GM18520 (cell line): ENCODE measurements around the gene CCDC188.
A peak's percentile ranks its signal among the peaks of the same experiment; 100 is the strongest.

Experiments
- ATAC-seq: cut with Tn5 transposase; IDR thresholded peaks from one replicate; pipeline ENCODE4 v1.9.1; 2021; ENCODE audit not compliant: unreplicated experiment

CCDC188 gene

GRCh38 chr22:20123366-20124082 is 27.3 kb downstream of the CCDC188 start:
- no peak for ATAC-seq

DNA sequence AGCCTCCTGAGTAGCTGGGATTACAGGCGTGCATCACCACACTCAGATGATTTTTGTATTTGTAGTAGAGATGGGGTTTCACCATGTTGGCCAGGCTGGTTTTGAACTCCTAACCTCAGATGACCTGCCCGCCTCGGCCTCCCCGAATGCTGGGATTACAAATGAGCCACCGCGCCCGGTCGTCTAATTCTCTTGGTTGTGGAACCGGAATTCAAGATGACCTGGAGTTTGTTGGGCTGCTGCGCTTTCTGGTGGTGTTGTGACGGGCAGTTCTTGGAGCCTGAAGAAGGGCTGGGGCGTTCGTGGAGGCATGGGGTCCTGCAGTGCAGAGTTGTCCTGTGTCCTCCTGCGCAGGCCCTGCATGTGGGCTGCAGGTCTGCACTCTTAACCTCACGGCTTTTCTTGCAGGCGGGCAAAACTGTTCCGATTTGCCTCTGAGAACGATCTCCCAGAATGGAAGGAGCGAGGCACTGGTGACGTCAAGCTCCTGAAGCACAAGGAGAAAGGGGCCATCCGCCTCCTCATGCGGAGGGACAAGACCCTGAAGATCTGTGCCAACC is 28.9 kb downstream of the CCDC188 start:
- ATAC-seq, result no peak

GRCh38 chr22:20118300-20119020 is 32.4 kb downstream of the CCDC188 start:
- no peak for ATAC-seq

- ATAC-seq, result peak; percentile 8
Observed at GRCh38 chr22:20117633-20118299, 33.1 kb downstream of the CCDC188 start.

- peak; percentile 74 for ATAC-seq
Observed at GRCh38 chr22:20116951-20117632, 33.8 kb downstream of the CCDC188 start, which contains the start of gene TRMT2A. TRMT2A (minus strand) TSS chr22:20117226; CDS start chr22:20116906, 320 bp downstream.

GRCh38 chr22:20116376-20116950 is 34.4 kb downstream of the CCDC188 start:
- no peak for ATAC-seq

DNA sequence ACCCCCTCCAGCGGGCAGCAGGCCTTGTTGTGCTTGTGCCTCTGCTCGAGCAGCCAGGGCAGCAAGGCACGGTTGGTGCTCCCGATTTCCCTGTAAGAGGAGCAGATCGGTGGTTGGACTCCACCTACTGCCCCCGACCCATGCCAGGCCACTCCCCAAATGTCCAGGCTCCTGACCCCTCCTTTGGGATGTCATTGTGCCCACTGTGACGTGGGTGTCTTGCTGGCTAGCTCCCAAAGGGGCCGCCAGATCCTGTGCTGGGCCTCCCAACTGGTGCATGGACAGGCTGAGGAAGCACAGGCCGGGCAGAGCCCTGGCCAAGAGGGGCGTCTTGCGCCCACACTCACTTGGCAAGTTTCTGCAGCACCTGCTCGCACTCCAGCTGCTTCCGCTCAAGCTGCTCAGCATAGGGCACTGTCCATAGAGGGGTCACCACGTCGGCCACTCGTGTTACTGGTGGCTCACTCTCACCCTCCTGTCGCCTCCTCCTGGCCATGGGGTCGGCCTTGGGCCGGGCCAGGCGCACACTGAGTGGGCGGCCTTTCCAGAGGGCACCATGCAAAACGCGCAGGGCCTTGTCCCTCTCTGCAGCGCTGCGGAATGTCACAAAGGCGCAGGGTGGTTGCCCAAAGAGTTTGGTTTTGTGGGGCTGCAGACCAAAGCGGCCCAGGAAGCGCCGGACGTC is 35.0 kb downstream of the CCDC188 start, which contains the start of gene RANBP1:
Gene RANBP1 (plus strand): TSS at position 414 of the 685 bp plus-strand sequence. CDS start 81 bp downstream, at position 495.
- no peak for ATAC-seq

- ATAC-seq, result no peak
Observed at GRCh38 chr22:20114506-20115475, 36.1 kb downstream of the CCDC188 start.

DNA sequence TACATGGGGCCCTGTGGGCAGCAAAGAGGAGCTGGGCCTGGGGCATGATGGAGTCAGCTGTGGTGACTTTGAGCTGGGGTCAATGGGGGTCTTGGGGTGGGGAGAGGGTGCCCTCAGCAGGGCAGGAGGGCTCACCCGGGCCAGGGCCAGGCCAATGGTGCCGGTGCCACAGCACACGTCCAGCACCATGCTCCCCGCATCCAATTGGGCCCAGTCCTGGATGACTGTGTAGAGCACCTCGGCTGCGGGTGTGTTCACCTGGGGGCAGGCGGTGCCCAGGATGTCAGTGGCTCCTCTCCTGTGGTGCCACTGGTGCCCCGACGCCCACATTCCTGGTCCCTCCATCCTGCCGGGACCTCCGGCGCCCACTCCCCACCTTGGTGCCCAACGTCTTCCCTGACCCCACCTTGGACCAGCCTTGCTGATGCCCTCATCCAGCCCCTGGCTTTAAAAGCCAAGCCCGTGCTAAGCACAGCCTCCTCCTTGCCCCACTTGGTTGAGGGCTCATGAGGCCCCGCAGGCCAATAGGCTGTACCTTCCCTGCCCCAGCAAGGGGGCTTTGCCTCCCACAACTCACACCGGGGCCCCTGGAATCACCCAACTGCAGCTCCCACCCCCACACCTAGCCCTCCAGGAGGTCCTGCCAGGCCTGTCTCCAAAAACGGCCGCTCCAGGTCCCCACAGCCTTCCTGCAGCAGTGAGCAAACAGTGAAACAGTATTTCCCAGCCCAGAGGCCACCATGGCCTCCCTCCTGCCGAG is 37.1 kb downstream of the CCDC188 start:
- no peak for ATAC-seq

- no peak for ATAC-seq
Observed at GRCh38 chr22:20112623-20113511, 38.0 kb downstream of the CCDC188 start.

DNA sequence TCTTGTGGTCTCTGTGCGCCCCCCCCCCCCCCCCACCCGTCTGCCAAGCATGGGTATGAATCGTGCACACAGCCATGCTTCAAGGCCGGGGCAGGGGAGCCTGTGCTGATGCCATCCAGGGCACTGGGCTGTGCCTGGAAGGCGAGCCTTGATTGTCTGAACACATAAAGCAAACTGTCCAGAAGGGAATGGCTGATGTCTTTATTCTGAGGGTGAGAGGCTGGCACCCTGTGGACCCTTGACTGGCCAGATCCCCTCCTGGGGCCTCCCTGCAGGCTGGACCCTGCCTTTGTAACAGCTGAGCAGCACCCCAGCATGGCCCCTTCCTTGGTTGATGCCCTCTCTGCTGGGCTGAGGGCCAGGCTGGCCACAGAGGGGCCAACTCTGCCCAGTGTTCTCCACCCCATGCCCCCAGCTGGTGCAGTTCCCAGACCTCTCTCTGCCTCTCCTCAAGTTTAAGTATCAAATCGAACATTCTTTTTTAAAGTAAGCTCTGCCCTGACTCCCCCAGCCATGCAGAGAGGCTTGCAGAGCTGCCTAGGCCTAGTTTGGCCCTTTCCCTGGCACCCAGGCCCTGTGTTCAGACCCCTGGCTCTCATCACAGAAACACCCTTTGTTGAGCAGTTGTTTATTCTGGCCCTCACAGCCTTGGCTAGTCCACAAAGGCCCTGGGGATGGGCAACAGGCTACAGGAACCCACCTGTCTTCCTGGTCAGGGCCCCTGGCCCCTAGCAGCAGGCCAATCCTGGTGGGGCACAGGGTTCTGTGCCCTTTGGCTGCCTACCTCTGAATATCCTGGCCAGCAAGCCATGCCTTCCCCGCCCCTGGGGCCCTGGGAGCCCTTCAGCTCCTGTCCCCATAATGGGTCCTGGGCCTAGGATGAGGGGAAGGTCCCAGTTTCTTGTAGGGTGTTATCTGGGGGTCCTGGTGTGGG is 38.9 kb downstream of the CCDC188 start:
- ATAC-seq, result no peak

GRCh38 chr22:20111045-20111688 is 39.7 kb downstream of the CCDC188 start:
- no peak for ATAC-seq

GRCh38 chr22:20110359-20110985 is 40.4 kb downstream of the CCDC188 start:
- ATAC-seq, result no peak

- ATAC-seq, result no peak
Observed at GRCh38 chr22:20109411-20110358, 41.2 kb downstream of the CCDC188 start.
